GM19463 (cell line): ENCODE data around the gene ARTN.

Experiments
- ATAC-seq: cut with Tn5 transposase; IDR thresholded peaks from one replicate; pipeline ENCODE4 v1.9.1; 2021; ENCODE audit warnings: mild to moderate bottlenecking, moderate library complexity; ENCODE audit not compliant: unreplicated experiment

Gene ARTN

GRCh38 chr1:43921022-43921421 is 12.6 kb upstream of the ARTN start:
- no peak for ATAC-seq

- ATAC-seq: no peak
These were observed 9.1 kb upstream of the ARTN start for GRCh38 chr1:43924516-43924915.

DNA sequence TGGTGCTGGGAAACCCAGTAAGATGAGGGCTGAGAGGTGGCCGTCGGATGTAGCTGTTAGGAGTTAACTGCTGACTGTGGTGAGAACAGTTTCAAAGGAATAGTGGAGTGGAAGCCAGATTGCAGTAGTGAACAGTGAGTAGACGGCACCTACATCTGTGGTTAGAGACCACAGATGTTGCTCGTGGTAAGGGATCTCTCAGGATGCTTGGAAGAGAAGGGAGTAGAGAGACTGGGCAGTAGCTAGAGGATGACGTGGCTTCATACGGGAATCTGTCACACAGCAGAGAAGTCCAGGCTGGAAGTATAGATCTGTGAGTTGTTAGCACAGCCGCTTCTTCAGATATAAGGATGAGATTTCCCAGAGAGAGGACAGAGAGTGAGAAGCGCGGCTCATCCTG is 7.8 kb upstream of the ARTN start:
- ATAC-seq: no peak

- ATAC-seq: no peak
These were observed 3.2 kb upstream of the ARTN start for GRCh38 chr1:43930168-43930948.

DNA sequence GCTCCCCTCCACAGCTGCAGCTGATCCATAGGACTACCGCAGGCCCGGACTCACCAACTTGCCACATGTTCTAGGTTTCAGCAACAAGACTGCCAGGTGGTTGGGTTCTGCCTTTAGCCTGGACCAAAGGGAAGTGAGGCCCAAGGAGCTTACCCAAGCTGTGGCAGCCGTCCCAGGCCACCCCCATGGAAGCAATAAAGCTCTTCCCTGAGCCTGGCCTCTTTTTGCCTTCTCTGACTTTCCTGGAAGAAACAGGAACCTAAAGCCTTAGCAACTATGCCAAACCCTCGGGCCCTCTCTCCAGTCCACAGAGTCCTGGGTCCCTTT is 2.7 kb upstream of the ARTN start:
- ATAC-seq: no peak

- no peak for ATAC-seq
These were observed 1.6 kb upstream of the ARTN start for GRCh38 chr1:43931711-43932660.

GRCh38 chr1:43932786-43933385 is 715 bp upstream of the ARTN start:
- no peak for ATAC-seq

DNA sequence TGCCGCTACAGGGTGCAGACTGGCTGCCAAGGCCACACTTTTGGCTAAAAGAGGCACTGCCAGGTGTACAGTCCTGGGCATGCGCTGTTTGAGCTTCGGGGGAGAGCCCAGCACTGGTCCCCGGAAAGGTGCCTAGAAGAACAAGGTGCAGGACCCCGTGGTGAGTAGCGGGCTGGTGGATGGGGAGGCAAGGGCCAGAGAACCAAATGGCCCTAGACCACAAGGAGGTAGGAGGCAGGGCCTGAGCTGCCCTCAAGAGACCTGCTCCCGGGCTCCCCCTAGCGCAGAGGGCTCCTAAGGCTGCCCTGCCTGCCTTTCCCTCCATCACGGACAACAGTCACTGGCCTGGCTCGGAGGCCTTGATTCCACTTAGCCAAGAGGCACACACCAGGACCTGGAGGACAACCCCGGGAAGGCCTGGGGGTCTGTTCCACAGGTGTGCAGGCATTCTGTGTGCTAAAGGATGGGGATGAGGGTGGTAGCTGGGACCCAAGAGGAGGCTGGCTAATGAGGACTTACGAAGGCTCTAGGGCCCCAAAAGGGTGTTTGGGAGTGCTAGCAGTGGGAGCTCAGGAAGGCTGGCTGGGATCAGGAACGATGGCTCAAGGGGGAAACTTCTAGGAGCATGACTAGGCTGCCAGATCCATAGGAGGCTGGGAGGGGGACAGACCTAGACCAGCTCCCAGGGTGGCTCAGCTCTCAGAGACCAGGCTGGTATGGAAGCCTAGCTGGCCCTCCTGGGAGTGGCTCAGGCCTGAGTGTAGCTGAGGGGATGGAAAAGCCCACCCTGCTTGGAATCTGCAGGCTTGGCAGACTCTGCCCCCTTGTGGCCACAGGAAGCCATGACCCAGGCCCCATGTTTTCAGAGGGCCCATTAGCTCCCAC is 742 bp downstream of the ARTN start:
- ATAC-seq: no peak

GRCh38 chr1:43934986-43935324 is 1.4 kb downstream of the ARTN start:
- no peak for ATAC-seq

- ATAC-seq: no peak
These were observed 2.3 kb downstream of the ARTN start for GRCh38 chr1:43935711-43936427.

GRCh38 chr1:43936431-43937151 is 3.0 kb downstream of the ARTN start:
- no peak for ATAC-seq

- ATAC-seq: no peak
These were observed 3.7 kb downstream of the ARTN start for GRCh38 chr1:43937179-43937865.

- ATAC-seq: no peak
These were observed 4.8 kb downstream of the ARTN start for GRCh38 chr1:43938383-43938782.

- no peak for ATAC-seq
These were observed 5.4 kb downstream of the ARTN start for GRCh38 chr1:43938892-43939587.

GRCh38 chr1:43942411-43942810 is 8.8 kb downstream of the ARTN start:
- ATAC-seq: no peak

DNA sequence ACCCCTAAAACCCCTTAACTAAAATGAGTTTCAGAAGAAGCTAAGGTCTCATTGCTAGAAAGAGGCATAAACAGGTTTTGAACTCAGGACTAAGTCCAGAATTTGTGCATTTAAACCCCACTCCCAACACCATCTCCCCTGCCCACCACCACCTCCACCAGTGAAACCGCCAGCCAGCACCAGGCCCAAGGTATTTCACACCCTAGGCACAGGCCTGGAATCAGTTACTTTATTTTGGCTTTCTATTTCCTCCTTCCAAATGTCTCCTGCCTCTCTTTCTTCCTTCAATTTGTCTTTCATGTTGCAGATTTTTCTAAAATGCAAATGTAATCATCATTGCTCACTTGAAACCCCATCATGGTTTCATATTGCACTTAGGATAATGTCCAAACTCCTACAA is 11.3 kb downstream of the ARTN start:
- ATAC-seq: no peak

GRCh38 chr1:43945674-43946235 is 12.2 kb downstream of the ARTN start:
- no peak for ATAC-seq
